ELF-1 (cell line): Measurements from ENCODE around the gene PPP1R2B.

Experiments
- DNase-seq: peaks from one replicate; pipeline ENCODE4 v3.0.0-alpha.2; 2016; ENCODE audit warnings: low read depth, low spot score

The PPP1R2B gene

GRCh38 chr5:156879665-156880285, 29.7 kb downstream of the PPP1R2B start:
- DNase-seq: no peak

GRCh38 chr5:156883316-156883875, 33.3 kb downstream of the PPP1R2B start:
- DNase-seq: no peak

GRCh38 chr5:156888520-156888919, 38.4 kb downstream of the PPP1R2B start:
- DNase-seq: no peak

- DNase-seq: no peak
Observed at GRCh38 chr5:156892223-156892622, 42.1 kb downstream of the PPP1R2B start.

- DNase-seq: no peak
Observed at GRCh38 chr5:156892864-156893263, 42.8 kb downstream of the PPP1R2B start.

GRCh38 chr5:156893517-156893916, 43.4 kb downstream of the PPP1R2B start:
- no peak for DNase-seq

GRCh38 chr5:156896546-156896945, 46.5 kb downstream of the PPP1R2B start:
- no peak for DNase-seq
